ENCODE data around the gene CHDH. TPM values are rescaled to one million over a fixed set of nuclear protein-coding genes. Genes with fewer than 3 reads are reported as not detected.

CHDH gene
- total RNA-seq, 4 donors from 2014 or later, result 2.8 to 15.9 (median 9.7) TPM

DNA sequence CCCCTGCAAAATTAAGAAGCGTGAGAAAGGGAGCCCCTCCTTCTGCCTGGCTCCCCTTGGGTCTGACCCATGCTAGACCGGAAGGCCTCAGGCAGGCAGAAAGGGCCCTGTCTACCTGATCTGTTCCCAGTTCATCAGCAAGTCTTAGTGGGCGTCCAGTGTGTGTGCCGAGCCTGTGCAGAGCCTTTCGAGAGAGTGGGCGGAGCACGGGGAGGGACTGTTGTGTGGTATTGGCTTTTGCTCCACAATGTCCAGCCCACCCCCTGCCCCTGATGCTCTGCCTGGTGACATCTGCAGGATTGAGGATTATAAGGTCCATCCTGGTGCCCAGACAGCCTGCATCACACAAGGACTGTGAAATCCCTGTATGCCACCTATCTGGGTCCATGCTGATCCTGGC, 82.9 kb downstream of the CHDH start:
- H3K4me1 ChIP-seq, result no peaks in the 10 kb centered on the region
- WGBS, 2 donors, result 68 to 75% methylated on average over 7 of the region's 7 CpGs
- TF ChIP-seq POLR2A (IDR thresholded peaks at IDR 0.05) (no peak), EP300 (IDR thresholded peaks at IDR 0.05) (no peak)
- TF ChIP-seq, protein P1, sequence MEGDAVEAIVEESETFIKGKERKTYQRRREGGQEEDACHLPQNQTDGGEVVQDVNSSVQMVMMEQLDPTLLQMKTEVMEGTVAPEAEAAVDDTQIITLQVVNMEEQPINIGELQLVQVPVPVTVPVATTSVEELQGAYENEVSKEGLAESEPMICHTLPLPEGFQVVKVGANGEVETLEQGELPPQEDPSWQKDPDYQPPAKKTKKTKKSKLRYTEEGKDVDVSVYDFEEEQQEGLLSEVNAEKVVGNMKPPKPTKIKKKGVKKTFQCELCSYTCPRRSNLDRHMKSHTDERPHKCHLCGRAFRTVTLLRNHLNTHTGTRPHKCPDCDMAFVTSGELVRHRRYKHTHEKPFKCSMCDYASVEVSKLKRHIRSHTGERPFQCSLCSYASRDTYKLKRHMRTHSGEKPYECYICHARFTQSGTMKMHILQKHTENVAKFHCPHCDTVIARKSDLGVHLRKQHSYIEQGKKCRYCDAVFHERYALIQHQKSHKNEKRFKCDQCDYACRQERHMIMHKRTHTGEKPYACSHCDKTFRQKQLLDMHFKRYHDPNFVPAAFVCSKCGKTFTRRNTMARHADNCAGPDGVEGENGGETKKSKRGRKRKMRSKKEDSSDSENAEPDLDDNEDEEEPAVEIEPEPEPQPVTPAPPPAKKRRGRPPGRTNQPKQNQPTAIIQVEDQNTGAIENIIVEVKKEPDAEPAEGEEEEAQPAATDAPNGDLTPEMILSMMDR (IDR thresholded peaks at IDR 0.05), result no peak
- H3K27me3 ChIP-seq, result no peaks in the 10 kb centered on the region
- peaks cover 0 to 3% (median 0%) of the 10 kb centered on the region in 3 donors for H3K36me3 ChIP-seq
- no peak for DNase-seq (ENCODE audit: low spot score in 2 of 2)
- H3K9me3 ChIP-seq, result no peaks in the 10 kb centered on the region
- H3K4me3 ChIP-seq, result no peak overlapping the region
- no peak overlapping the region for H3K27ac ChIP-seq

Small RNA genes lying within 50 kb of the gene (small RNA-seq; reads per million reads assigned to genes)
- gene AC012467.1, result not detected

Other genes with a start within 250 kb of the CHDH start
- 1 to 10 TPM; 3.3 to 7.1 (median 5.0) TPM for gene IL17RB, start 149 bp upstream of the CHDH start, total RNA-seq
- 10 to 100 TPM; 14.0 to 40.0 (median 27.2) TPM for gene ACTR8, start 35.7 kb upstream of the CHDH start, total RNA-seq
- gene SELENOK, start 45.4 kb upstream of the CHDH start, total RNA-seq, result 10 to 100 TPM; 39.8 to 54.3 (median 49.2) TPM